Activated CD4-positive, CD25-positive, alpha-beta regulatory T cell treated with anti-CD3 and anti-CD28 coated beads, Interleukin-2, amount 50 U/mL, for 24 hours (primary cell): ENCODE measurements around the gene CDH19.
"Not testable (repeated sequence)": the region's sequence is repeated elsewhere in the genome, so short reads cannot be mapped to it uniquely, and the experiment has no call there.

Experiments
- ATAC-seq, 2 donors: fragments of 150-1000 bp; cut with Tn5 transposase; one replicate each; pipeline ENCODE4 v1.10.0; 2021; ENCODE audit warnings: mild to moderate bottlenecking in 1 of 2, moderate library complexity in 1 of 2

Gene CDH19

DNA sequence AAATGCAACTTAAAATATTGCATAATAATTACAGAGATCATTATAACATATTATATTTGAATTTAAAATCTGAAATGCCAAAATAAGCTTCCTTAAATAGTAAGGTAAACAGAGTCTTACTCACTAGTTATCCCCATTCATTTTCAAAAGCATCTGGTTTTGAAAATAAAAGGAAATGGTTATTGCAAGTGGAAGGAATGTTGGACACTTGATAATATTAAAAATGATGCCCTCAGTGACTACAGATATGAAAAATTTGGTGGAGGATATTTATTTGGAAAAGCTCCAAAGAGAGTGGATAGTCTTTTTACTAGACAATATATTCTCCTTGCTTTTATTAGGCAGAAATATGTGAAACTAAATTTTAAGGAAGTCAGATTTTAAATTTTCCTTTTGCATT, 39.7 kb downstream of the CDH19 start:
- no peak for ATAC-seq

GRCh38 chr18:66562279-66562678, 41.6 kb downstream of the CDH19 start:
- no peak for ATAC-seq

DNA sequence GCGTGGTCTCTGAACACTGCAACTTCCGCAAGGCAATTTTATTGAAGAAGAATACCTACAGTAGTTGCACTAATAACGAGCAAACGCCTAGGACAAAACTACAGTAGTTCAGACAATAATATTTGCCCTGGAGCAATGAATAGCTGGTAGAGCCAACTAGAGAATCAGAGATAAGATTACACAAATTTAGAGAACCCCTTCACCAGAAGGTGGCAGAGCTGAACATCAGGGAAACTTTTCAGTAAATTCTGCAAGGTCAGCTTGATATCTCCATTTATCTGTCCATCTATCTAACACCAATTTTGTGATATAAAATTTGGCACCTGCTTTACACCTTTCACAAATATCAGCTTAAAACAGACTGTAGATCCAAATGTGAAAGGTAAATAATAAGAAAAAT, 43.8 kb downstream of the CDH19 start:
- ATAC-seq = no peak

DNA sequence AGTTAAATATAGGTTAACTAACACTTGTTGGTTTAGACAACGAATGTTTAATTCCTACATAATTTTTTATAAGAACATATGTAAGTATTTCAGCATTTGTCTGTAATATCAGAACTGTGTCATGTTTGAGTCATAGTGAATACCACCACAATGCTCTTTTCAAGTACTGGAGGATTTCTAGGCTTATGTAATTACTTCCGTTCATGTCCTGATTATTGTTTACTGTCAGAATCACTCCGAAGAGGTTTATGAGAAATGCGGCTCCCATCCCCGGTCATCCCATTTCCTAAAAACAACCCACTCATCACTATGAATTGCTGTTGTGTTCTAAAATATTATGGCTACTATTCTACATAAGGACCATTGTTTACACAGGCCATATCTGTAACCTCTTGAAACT, 45.1 kb downstream of the CDH19 start:
- no peak for ATAC-seq

DNA sequence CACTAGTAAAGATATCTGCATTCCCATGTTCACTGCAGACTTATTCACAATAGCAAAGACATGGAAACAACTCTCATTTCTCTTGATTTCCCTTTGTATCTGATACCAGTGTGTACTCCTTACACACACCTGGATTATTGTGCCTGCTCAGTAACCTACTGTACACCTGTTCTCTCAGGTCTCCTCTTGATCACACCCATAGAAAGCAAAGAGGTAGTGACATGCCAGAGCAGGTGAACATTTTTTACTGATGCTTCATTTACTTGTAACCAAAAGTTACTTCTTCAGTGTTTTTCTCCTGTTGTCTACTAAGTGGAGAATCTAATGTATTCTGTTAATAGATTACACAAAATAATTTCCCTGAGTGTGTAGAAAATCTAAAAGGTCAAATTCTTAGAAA, 46.8 kb downstream of the CDH19 start:
- no peak for ATAC-seq

GRCh38 chr18:66555585-66555984, 48.3 kb downstream of the CDH19 start:
- ATAC-seq = no peak

GRCh38 chr18:66553824-66554223, 50.1 kb downstream of the CDH19 start:
- ATAC-seq = no peak

DNA sequence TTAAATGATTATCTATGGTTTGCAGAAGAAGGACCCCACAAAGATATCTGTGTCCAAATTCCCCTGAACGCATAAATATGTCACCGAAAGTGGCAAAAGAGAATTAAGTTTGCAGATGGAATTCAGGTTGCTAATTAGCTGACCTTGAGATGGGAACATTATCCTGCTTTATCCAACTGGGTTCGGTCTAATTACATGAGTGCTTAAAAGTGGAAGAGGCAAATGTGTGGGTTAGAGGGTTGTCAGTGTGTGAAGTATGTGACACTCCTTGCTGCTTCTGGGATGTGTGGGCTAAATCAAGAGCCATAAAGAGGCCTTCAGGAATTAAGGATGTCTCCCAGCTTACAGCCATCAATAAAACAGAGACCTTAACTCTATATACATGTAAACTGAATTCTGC, 53.5 kb downstream of the CDH19 start:
- ATAC-seq = no peak

DNA sequence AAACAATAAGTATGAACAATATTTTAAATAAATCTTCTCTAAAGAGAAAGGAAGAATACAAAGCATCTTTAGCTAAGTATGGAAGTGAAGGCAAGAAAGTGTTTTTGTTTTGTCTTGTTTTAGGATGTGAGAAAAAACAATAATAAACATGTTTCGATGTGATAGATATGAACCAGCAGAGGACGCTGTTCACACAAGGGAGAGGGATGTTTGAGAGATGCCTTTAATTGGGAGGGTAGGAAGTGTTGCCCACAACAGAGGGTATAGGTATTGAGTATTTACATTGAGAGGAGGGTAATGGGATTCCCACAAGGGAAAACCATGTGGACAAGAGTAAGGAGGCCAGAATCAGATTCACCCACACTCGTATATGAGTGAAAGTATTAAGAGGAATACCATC, 55.1 kb downstream of the CDH19 start:
- no peak for ATAC-seq

DNA sequence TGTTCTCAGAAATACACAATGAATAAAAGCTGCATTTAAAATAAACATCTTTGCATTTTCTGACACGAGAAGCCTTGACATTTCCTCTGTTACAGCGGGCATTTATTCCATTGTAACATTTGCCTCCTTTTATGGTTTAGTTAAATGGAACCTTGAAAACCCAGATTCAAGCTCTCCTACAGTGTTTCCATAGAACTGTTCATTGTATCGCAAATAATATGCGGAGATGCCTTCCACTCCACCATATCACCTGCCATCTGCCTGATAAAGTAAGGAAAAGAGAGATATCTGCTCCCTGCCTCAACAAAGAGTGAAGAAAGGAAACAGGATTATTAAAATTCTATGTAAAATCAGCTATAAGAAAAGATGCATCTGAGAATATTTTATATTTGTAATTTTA, 69.8 kb downstream of the CDH19 start:
- no peak for ATAC-seq

DNA sequence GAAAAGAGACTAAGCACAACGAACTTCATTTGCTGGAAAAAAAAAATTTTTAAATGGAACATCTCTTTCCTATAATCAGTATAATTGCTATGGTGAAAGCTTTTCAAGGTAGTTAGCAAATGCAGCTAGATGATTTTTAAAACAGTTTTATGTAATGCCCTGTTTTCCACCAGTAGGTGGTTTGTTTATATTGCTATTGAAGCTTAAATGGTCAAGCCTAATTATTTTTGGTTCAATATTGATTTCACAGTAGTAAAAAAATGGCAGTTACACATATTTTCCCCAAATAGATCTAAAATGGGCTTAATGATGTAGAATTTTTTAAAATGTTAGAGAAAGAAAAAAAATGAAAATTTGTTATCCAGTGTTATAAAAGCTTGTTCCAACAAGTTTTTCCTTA, 70.2 kb downstream of the CDH19 start:
- ATAC-seq = no peak

DNA sequence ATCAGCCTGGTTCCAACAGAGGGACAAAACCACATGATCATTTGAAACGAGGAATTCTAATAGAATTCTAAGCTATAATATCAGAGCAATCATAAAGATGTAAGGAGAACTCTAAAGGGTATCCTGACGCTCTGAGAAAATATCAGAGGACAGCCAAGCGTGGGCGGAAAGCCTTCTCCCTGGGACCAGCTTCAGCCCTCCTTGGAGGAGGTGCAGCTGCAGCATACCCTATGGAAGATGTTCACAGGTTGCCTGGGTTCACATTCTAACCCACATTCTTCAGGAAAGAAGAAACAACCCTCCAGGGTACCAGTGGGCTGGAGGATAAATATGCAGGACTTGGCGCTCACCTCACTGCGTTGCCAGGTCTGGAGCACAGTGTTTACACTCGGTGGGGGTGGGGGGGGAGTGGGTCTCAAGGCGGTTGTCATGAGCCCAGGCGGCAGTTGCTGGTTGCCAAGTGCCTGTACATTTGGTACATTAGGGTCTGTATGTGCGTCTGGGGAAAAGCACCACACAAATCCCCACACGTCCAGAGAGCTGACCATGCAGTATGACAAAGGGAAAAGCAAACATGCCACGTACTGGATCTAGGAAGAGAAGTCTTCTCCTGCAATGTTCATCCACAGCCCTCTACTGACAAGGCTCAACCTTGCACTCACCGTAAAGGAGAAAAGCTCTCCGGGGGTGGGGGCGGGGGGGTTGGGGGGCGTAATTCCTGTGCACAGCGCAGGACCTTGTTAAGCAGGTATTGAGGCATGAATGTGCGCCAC, 80.5 kb downstream of the CDH19 start:
- ATAC-seq = no peak

- no peak for ATAC-seq
These were observed 89.9 kb downstream of the CDH19 start for GRCh38 chr18:66513996-66514395.

GRCh38 chr18:66511792-66512191, 92.1 kb downstream of the CDH19 start:
- ATAC-seq = no peak

- ATAC-seq = no peak
These were observed 92.6 kb downstream of the CDH19 start for GRCh38 chr18:66511289-66511688.

DNA sequence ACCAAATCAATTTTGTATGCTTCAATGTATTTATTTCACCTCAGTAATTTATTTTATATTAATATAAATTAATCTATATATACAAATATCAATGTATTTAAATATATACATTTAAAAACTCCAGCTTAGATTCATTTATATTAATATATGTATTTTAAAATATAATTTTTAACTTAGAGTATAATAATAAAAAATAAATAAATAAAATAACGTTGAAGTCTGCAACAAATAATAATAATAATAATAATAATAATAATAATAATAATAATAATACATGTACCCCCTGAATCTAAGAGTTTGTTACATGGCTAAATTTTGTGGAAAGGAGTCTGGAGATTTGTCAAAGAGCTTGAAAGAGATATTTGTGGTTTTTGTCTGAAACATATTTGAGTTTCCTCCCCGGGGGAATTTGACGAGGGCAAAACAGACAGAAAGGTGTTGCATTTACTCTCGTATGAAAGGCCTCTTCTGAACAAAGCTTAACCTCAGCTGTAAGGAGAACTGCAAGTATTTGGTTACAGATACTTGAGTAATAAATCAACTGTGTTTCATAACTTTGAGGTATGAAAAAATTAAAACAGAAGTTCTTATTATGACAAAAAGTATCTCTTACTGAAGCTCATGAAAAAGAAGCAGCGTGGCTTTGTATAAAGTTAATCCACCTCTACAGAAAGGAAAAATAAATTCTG, 93.4 kb downstream of the CDH19 start:
- ATAC-seq = no peak

- ATAC-seq = no peak
These were observed 95.0 kb downstream of the CDH19 start for GRCh38 chr18:66508937-66509336.

DNA sequence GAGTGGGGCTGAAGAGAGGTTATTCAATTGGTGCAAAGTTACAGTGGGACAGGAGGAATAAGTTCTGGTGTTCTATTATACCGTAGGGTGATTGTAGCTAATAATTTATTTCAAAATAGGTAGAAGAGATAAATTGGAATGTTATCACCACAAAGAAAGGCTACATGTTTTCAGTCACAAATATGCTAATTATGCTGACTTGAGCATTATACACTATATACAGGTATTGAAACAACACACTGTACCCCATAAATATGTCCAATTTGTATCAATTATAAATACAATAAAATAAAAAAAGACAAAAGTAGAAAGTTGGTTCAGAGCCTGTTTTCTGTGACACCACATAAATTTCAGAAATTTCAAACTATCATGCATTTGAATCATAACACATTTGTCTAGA, 97.7 kb downstream of the CDH19 start:
- no peak for ATAC-seq

GRCh38 chr18:66497351-66497750, 106.5 kb downstream of the CDH19 start:
- ATAC-seq = no peak

GRCh38 chr18:66495844-66496243, 108.0 kb downstream of the CDH19 start:
- no peak for ATAC-seq

GRCh38 chr18:66473882-66474281, 130.0 kb downstream of the CDH19 start:
- ATAC-seq = no peak

DNA sequence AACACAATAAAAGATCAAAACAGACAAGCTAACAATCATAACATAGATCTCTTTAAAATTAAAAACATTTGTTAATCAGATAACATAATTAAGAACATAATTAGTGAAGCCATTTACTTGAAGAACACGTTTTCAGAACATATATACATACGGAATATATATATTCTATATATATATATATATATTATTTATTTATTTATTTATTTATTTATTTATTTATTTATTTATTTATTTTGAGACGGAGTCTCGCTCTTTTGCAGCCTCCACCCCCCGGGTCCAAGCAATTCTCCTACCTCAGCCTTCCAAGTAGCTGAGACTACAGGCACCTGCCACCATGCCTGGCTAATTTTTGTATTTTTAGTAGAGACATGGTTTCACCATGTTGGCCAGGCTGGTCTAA, 137.7 kb downstream of the CDH19 start:
- ATAC-seq = not testable (repeated sequence)

GRCh38 chr18:66461344-66461743, 142.5 kb downstream of the CDH19 start:
- ATAC-seq = no peak

GRCh38 chr18:66457245-66457644, 146.6 kb downstream of the CDH19 start:
- no peak for ATAC-seq
